HepG2 (cell line): ENCODE data around the gene SLC22A31.
A peak's percentile ranks its signal among the peaks of the same experiment; 100 is the strongest.

Experiments used
- ATAD3A ChIP-seq: sonication (generic); formaldehyde crosslinking; IDR thresholded peaks from 2 replicates; pipeline ENCODE4 v1.4.0; 2020; ENCODE audit warnings: missing genetic modification reagents
- CC2D1A ChIP-seq: sonication (generic); formaldehyde crosslinking; IDR thresholded peaks from 2 replicates; pipeline ENCODE4 v1.8.1; 2023; ENCODE audit warnings: mild to moderate bottlenecking, missing genetic modification reagents
- FIP1L1 ChIP-seq: fragments of 200-400 bp; formaldehyde crosslinking; IDR thresholded peaks from 2 replicates; pipeline ENCODE4 v1.6.1; 2018; ENCODE audit warnings: low read depth, mild to moderate bottlenecking, low read length, moderate library complexity, borderline replicate concordance; ENCODE audit not compliant: insufficient read depth
- KDM1A ChIP-seq: IDR thresholded peaks from 2 replicates; pipeline ENCODE4 v1.6.1; 2016; ENCODE audit warnings: missing compliant biosample characterization
- NCOA1 ChIP-seq: sonication (generic); formaldehyde crosslinking; IDR thresholded peaks from 2 replicates; pipeline ENCODE4 v1.9.0; 2021; ENCODE audit warnings: missing genetic modification reagents
- POLR2A ChIP-seq, 2 experiments: IDR thresholded peaks; 2 replicates each; pipeline ENCODE4 v1.6.1; 2011; ENCODE audit warnings: low read depth in 2 of 2, low read length in 2 of 2, mild to moderate bottlenecking in 1 of 2, moderate library complexity in 1 of 2; ENCODE audit not compliant: insufficient read depth in 1 of 2
- POLR2AphosphoS5 ChIP-seq: IDR thresholded peaks from 2 replicates; pipeline ENCODE4 v1.6.1; 2012; ENCODE audit warnings: low read depth, low read length
- RAD21 ChIP-seq: fragments of 450-650 bp; formaldehyde crosslinking; IDR thresholded peaks from 2 replicates; pipeline ENCODE4 v1.5.0; 2020; ENCODE audit warnings: mild to moderate bottlenecking
- ZFP62 ChIP-seq: sonication (generic); formaldehyde crosslinking; IDR thresholded peaks from 2 replicates; pipeline ENCODE4 v1.4.0; 2020; ENCODE audit warnings: missing genetic modification reagents
- ZNF143 ChIP-seq: sonication (generic); formaldehyde crosslinking; IDR thresholded peaks from 2 replicates; pipeline ENCODE4 v1.4.0; 2020; ENCODE audit warnings: missing genetic modification reagents
- ZNF407 ChIP-seq: sonication (generic); formaldehyde crosslinking; IDR thresholded peaks from one replicate; pipeline ENCODE4 v1.5.1; 2020; ENCODE audit warnings: mild to moderate bottlenecking, missing genetic modification reagents; ENCODE audit errors: not compliant biosample characterization
- ZNF7 ChIP-seq: IDR thresholded peaks from 2 replicates; pipeline ENCODE4 v1.6.1; 2016; ENCODE audit warnings: missing biosample characterization, missing genetic modification reagents

DNA sequence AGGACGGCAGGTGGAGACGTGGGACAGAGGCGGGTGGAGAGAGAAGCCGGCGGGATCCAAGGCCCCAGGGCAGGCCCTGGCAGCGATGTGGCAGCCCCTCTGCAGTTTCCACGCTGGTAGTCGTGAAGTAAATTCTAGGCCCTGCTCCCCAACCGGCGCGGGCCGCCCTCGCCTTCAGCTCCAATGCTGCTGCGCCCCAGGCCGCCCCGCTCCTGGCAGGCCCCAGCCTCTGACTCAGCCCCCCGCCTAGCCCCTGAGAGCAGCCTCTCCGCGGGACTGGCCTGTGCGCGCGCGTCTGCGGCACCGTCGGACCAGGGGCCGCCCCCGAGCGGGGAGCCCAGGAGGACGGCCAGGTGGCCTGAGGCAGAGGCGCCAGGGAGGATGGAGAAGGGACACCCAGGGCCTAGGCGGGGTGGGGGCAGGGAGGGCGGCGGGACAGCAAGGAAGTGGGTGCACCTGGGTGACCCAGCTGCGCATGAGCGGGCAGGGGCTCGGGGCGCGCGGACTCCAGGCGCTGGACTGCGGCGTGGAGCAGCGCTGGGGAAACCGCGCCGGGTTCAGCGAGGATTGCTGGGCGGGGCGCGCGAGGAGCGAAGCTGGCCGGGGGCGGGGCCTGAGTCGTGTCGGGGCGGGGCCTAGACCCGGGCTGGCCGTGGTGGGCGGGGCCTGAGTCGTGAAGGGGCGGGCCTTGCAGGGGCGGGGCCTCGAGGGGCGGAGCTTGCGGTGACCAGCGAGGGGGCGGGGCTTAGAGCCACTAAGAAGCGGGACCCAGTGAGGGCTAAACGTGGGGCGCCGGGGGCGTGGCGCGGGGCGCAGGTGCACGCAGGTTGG lies 46.8 kb upstream of the SLC22A31 start:
- TF ChIP-seq ZNF7 (CRISPR knock-in tag) (no peak), ATAD3A (CRISPR knock-in tag) (no peak), RAD21 (CRISPR knock-in tag) (peak; percentile 33; the same call in 1 of the 2 replicates), POLR2A (IDR thresholded peaks at IDR 0.05; ENCODE audit: insufficient read depth in 1 of 2, low read depth in 2 of 2, low read length in 2 of 2) (peak; percentile 29 to 65), FIP1L1 (no peak), KDM1A (CRISPR knock-in tag) (no peak), ZFP62 (no peak), ZNF407 (CRISPR knock-in tag) (peak; percentile 91), CC2D1A (CRISPR knock-in tag) (no peak), POLR2AphosphoS5 (peak; percentile 61), ZNF143 (CRISPR knock-in tag) (peak; percentile 11; the same call in 1 of the 2 replicates), NCOA1 (CRISPR knock-in tag) (no peak)
